ENCODE results near the gene RIMBP2. TPM values are rescaled to one million over a fixed set of nuclear protein-coding genes. Genes with fewer than 3 reads are reported as not detected.

The RIMBP2 gene
- polyA plus RNA-seq, 1 donor from 2014 or later: 14.6 TPM

DNA sequence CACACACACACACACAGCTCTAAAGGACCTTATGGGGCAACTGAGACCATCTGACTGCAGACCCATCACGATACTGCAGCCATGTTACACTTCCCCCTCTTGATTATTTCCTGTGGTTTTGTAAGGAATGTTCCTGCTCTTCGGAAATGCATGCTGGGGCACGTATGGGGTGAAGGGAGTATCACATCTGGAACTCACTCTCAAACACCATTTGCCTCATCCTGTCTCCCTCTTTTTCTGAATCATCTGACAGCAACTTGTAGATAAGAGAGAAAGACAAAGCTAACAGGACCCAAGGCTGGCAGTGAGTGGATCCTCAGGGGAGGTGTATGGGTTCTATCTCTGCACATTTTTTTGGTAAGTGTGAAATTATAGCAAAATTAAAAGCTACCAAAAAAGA is 50.3 kb downstream of the RIMBP2 start:
- no peaks in the 10 kb centered on the region for H3K9me3 ChIP-seq (ENCODE audit: low read length)
- no peak overlapping the region for H3K27ac ChIP-seq (ENCODE audit: low read length)
- H4K20me1 ChIP-seq (ENCODE audit: insufficient read depth): no peaks in the 10 kb centered on the region
- H3K9me2 ChIP-seq (ENCODE audit: insufficient read depth, low read length): no peaks in the 10 kb centered on the region
- no peak overlapping the region for H3K4me2 ChIP-seq (ENCODE audit: low read length)
- no peak for TF ChIP-seq EZH2 (IDR thresholded peaks at IDR 0.05; ENCODE audit: borderline replicate concordance, insufficient read depth, low read length, poor library complexity, severe bottlenecking)
- TF ChIP-seq, protein P1, sequence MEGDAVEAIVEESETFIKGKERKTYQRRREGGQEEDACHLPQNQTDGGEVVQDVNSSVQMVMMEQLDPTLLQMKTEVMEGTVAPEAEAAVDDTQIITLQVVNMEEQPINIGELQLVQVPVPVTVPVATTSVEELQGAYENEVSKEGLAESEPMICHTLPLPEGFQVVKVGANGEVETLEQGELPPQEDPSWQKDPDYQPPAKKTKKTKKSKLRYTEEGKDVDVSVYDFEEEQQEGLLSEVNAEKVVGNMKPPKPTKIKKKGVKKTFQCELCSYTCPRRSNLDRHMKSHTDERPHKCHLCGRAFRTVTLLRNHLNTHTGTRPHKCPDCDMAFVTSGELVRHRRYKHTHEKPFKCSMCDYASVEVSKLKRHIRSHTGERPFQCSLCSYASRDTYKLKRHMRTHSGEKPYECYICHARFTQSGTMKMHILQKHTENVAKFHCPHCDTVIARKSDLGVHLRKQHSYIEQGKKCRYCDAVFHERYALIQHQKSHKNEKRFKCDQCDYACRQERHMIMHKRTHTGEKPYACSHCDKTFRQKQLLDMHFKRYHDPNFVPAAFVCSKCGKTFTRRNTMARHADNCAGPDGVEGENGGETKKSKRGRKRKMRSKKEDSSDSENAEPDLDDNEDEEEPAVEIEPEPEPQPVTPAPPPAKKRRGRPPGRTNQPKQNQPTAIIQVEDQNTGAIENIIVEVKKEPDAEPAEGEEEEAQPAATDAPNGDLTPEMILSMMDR (IDR thresholded peaks at IDR 0.05; ENCODE audit: poor library complexity, severe bottlenecking): no peak
- TF ChIP-seq, protein P2, sequence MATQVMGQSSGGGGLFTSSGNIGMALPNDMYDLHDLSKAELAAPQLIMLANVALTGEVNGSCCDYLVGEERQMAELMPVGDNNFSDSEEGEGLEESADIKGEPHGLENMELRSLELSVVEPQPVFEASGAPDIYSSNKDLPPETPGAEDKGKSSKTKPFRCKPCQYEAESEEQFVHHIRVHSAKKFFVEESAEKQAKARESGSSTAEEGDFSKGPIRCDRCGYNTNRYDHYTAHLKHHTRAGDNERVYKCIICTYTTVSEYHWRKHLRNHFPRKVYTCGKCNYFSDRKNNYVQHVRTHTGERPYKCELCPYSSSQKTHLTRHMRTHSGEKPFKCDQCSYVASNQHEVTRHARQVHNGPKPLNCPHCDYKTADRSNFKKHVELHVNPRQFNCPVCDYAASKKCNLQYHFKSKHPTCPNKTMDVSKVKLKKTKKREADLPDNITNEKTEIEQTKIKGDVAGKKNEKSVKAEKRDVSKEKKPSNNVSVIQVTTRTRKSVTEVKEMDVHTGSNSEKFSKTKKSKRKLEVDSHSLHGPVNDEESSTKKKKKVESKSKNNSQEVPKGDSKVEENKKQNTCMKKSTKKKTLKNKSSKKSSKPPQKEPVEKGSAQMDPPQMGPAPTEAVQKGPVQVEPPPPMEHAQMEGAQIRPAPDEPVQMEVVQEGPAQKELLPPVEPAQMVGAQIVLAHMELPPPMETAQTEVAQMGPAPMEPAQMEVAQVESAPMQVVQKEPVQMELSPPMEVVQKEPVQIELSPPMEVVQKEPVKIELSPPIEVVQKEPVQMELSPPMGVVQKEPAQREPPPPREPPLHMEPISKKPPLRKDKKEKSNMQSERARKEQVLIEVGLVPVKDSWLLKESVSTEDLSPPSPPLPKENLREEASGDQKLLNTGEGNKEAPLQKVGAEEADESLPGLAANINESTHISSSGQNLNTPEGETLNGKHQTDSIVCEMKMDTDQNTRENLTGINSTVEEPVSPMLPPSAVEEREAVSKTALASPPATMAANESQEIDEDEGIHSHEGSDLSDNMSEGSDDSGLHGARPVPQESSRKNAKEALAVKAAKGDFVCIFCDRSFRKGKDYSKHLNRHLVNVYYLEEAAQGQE (IDR thresholded peaks at IDR 0.05; ENCODE audit: borderline replicate concordance): no peak
- TF ChIP-seq RAD21 (conservative IDR thresholded peaks at IDR 0.05): no peak
- TF ChIP-seq TAF1 (IDR thresholded peaks at IDR 0.05; ENCODE audit: low read depth): no peak
- TF ChIP-seq POLR2AphosphoS5 (IDR thresholded peaks at IDR 0.05): no peak
- no peaks in the 10 kb centered on the region for H3K36me3 ChIP-seq (ENCODE audit: insufficient read depth, low read length)
- no peak overlapping the region for H3K4me3 ChIP-seq (ENCODE audit: low read length)
- H3K9ac ChIP-seq (ENCODE audit: low read length): no peak overlapping the region
- H3F3A ChIP-seq (ENCODE audit: insufficient read depth, low read length, poor library complexity, severe bottlenecking): no peaks in the 10 kb centered on the region
- H3K27me3 ChIP-seq (ENCODE audit: insufficient read depth, low read depth, low read length): no peaks in the 10 kb centered on the region
- no peaks in the 10 kb centered on the region for H3K79me2 ChIP-seq (replicated peaks; ENCODE audit: insufficient read depth, low read length)
- no peak overlapping the region for H2AFZ ChIP-seq (ENCODE audit: low read depth, low read length)

DNA sequence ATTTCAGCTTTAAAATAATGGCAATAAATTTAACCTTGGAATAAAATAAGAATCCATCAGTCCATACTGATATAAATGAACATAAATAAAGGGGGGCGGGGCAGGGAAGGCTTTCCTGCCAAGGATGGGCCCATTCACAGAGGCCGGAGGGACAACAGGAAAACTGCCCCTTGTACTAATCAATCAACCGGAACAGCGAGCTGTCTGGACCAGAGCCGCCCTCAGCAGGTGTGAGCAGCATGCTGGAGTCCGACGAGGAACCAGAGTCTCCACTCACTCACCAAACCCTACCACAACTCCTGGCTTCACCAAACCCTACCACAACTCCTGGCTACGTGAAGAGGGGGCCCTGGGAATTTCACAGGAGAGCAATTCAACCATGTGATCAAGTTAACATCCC is 51.3 kb downstream of the RIMBP2 start:
- Histone ChIP-seq H3K4me2 (ENCODE audit: low read length) (no peak overlapping the region), H3K36me3 (ENCODE audit: insufficient read depth, low read length) (no peaks in the 10 kb centered on the region), H3K27ac (ENCODE audit: low read length) (peak overlapping the region; percentile 66), H3F3A (ENCODE audit: insufficient read depth, low read length, poor library complexity, severe bottlenecking) (no peaks in the 10 kb centered on the region), H3K9ac (ENCODE audit: low read length) (no peak overlapping the region), H4K20me1 (ENCODE audit: insufficient read depth) (no peaks in the 10 kb centered on the region), H3K9me2 (ENCODE audit: insufficient read depth, low read length) (no peaks in the 10 kb centered on the region), H3K27me3 (ENCODE audit: insufficient read depth, low read depth, low read length) (no peaks in the 10 kb centered on the region), H3K9me3 (ENCODE audit: low read length) (no peaks in the 10 kb centered on the region), H3K4me3 (ENCODE audit: low read length) (no peak overlapping the region), H3K79me2 (replicated peaks; ENCODE audit: insufficient read depth, low read length) (no peaks in the 10 kb centered on the region), H2AFZ (ENCODE audit: low read depth, low read length) (no peak overlapping the region)
- TF ChIP-seq, protein P1 (IDR thresholded peaks at IDR 0.05; ENCODE audit: poor library complexity, severe bottlenecking): no peak
- no peak for TF ChIP-seq TAF1 (IDR thresholded peaks at IDR 0.05; ENCODE audit: low read depth)
- TF ChIP-seq EP300 (conservative IDR thresholded peaks at IDR 0.05; ENCODE audit: poor library complexity, severe bottlenecking): no peak
- TF ChIP-seq, protein P2 (IDR thresholded peaks at IDR 0.05; ENCODE audit: borderline replicate concordance): no peak
- TF ChIP-seq MXI1 (conservative IDR thresholded peaks at IDR 0.05; ENCODE audit: poor library complexity, severe bottlenecking): no peak
- no peak for TF ChIP-seq EZH2 (IDR thresholded peaks at IDR 0.05; ENCODE audit: borderline replicate concordance, insufficient read depth, low read length, poor library complexity, severe bottlenecking)
- TF ChIP-seq RAD21 (conservative IDR thresholded peaks at IDR 0.05): no peak
- TF ChIP-seq SMC3 (conservative IDR thresholded peaks at IDR 0.05; ENCODE audit: poor library complexity): no peak
- TF ChIP-seq POLR2AphosphoS5 (IDR thresholded peaks at IDR 0.05): no peak

Measured in neural cell (in vitro differentiated cells).